ENCODE data around the gene SIGLEC6.

Gene SIGLEC6

GRCh38 chr19:51472607-51473006 is 58.9 kb downstream of the SIGLEC6 start:
- DNase-seq = no peak

- no peak for DNase-seq
Observed at GRCh38 chr19:51471527-51471926, 59.9 kb downstream of the SIGLEC6 start.

GRCh38 chr19:51470966-51471365 is 60.5 kb downstream of the SIGLEC6 start:
- no peak for DNase-seq

GRCh38 chr19:51469629-51470028 is 61.8 kb downstream of the SIGLEC6 start:
- DNase-seq = no peak

GRCh38 chr19:51469162-51469561 is 62.3 kb downstream of the SIGLEC6 start:
- DNase-seq = no peak

- DNase-seq = no peak
Observed at GRCh38 chr19:51468545-51468920, 62.9 kb downstream of the SIGLEC6 start.

GRCh38 chr19:51467864-51468544 is 63.5 kb downstream of the SIGLEC6 start:
- no peak for DNase-seq
